ENCODE results near the gene LAYN. TPM values are rescaled to one million over a fixed set of nuclear protein-coding genes. Genes with fewer than 3 reads are reported as not detected.

The LAYN gene
- total and polyA plus RNA-seq, 9 of the 15 experiments (the other 6 are each of a cell fraction or from before 2014, with no cell fraction given): not detected

DNA sequence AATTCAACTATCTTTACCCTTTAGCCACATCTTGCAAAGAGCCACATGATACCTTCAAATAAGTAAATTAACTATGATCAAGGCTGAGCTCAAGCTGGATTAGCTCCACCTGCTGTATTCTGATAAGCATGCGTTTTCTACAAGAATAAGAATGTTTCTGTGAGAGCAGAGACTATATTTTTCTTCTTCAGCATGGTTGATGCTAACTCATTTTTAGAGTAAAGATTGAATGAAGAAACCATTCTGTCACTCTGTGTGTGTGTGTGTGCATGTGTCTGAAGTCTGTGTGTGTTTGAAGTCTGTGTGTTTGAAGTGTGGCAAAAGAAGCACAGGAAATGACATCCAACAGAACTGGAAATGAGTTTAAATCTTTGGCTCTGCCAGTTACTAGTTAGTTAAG lies 12.0 kb upstream of the LAYN start:
- TF ChIP-seq SMAD2 (IDR thresholded peaks at IDR 0.05; ENCODE audit: low read depth, low read length): no peak
- no peak for TF ChIP-seq TAF7 (tag; IDR thresholded peaks at IDR 0.05)
- TF ChIP-seq, protein P1, sequence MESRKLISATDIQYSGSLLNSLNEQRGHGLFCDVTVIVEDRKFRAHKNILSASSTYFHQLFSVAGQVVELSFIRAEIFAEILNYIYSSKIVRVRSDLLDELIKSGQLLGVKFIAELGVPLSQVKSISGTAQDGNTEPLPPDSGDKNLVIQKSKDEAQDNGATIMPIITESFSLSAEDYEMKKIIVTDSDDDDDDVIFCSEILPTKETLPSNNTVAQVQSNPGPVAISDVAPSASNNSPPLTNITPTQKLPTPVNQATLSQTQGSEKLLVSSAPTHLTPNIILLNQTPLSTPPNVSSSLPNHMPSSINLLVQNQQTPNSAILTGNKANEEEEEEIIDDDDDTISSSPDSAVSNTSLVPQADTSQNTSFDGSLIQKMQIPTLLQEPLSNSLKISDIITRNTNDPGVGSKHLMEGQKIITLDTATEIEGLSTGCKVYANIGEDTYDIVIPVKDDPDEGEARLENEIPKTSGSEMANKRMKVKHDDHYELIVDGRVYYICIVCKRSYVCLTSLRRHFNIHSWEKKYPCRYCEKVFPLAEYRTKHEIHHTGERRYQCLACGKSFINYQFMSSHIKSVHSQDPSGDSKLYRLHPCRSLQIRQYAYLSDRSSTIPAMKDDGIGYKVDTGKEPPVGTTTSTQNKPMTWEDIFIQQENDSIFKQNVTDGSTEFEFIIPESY (CRISPR knock-in tag; IDR thresholded peaks at IDR 0.05): no peak
- no peak for TF ChIP-seq MTA2 (IDR thresholded peaks at IDR 0.05; ENCODE audit: low read depth)
- no peak for TF ChIP-seq ZNF165 (CRISPR knock-in tag; IDR thresholded peaks at IDR 0.05; ENCODE audit: borderline replicate concordance)
- no peak for TF ChIP-seq ZNF217 (CRISPR knock-in tag; IDR thresholded peaks at IDR 0.05)
- no peak for TF ChIP-seq EWSR1 (IDR thresholded peaks at IDR 0.05; ENCODE audit: borderline replicate concordance, low read depth, partially characterized antibody)
- TF ChIP-seq GATA2 (CRISPR knock-in tag; IDR thresholded peaks at IDR 0.05): no peak
- no peak for TF ChIP-seq ZNF778 (CRISPR knock-in tag; IDR thresholded peaks at IDR 0.05)
- TF ChIP-seq, protein P2, sequence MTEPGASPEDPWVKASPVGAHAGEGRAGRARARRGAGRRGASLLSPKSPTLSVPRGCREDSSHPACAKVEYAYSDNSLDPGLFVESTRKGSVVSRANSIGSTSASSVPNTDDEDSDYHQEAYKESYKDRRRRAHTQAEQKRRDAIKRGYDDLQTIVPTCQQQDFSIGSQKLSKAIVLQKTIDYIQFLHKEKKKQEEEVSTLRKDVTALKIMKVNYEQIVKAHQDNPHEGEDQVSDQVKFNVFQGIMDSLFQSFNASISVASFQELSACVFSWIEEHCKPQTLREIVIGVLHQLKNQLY (CRISPR knock-in tag; conservative IDR thresholded peaks at IDR 0.05): no peak
- TF ChIP-seq SMAD3 (CRISPR knock-in tag; conservative IDR thresholded peaks at IDR 0.05): no peak
- TF ChIP-seq, protein P3, sequence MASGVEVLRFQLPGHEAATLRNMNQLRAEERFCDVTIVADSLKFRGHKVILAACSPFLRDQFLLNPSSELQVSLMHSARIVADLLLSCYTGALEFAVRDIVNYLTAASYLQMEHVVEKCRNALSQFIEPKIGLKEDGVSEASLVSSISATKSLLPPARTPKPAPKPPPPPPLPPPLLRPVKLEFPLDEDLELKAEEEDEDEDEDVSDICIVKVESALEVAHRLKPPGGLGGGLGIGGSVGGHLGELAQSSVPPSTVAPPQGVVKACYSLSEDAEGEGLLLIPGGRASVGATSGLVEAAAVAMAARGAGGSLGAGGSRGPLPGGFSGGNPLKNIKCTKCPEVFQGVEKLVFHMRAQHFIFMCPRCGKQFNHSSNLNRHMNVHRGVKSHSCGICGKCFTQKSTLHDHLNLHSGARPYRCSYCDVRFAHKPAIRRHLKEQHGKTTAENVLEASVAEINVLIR (CRISPR knock-in tag; IDR thresholded peaks at IDR 0.05): no peak
- no peak for TF ChIP-seq ARID2 (IDR thresholded peaks at IDR 0.05)
- TF ChIP-seq CHD4 (IDR thresholded peaks at IDR 0.05; ENCODE audit: insufficient read depth, insufficient replicate concordance, low read depth, low read length, poor library complexity, severe bottlenecking): no peak
- TF ChIP-seq RBM34 (IDR thresholded peaks at IDR 0.05; ENCODE audit: borderline replicate concordance, insufficient read depth, low read length): no peak
- BruUV-seq (replicated peaks): no TSS peak
- H3K9me3 ChIP-seq (replicated peaks; ENCODE audit: control insufficient read depth, insufficient read depth, low read depth, low read length): no peaks in the 10 kb centered on the region
- peaks cover 4 to 13% of the 10 kb centered on the region in 2 experiments; a peak in 3 of 5 replicates for H3K27me3 ChIP-seq (ENCODE audit: control insufficient read depth in 2 of 2, insufficient read depth in 2 of 2, low read length in 2 of 2)
- H3K4me1 ChIP-seq (replicated peaks in 1 of 2; ENCODE audit: control insufficient read depth in 2 of 2, insufficient read depth in 2 of 2, low read length in 2 of 2): no peaks in the 10 kb centered on the region
- ChIA-PET CTCF (ENCODE audit: low intra/inter-chr PET ratio) (no interaction called here), POLR2A (no interaction called here)
- ATAC-seq (no peak), FAIRE-seq (no peak), DNase-seq (ENCODE audit: extremely low read depth in 1 of 4, low spot score in 3 of 4) (no peak)
- no peaks in the 10 kb centered on the region for H4K20me1 ChIP-seq (replicated peaks; ENCODE audit: control insufficient read depth, insufficient read depth, low read length)
- no peaks in the 10 kb centered on the region for H3K36me3 ChIP-seq (ENCODE audit: control insufficient read depth, insufficient read depth, low read length)
- H3K79me2 ChIP-seq (ENCODE audit: control insufficient read depth, insufficient read depth, low read length): no peaks in the 10 kb centered on the region
- H3K9ac ChIP-seq (ENCODE audit: insufficient read depth in 1 of 2, low read depth in 2 of 2, low read length in 2 of 2): no peak overlapping the region
- no peak overlapping the region for H2AFZ ChIP-seq (ENCODE audit: low read depth, low read length)
- 0% methylated on average over 1 of the region's 1 CpG for WGBS (ENCODE audit: insufficient coverage, low coverage, missing lambda C conversion rate)
- H3K4me3 ChIP-seq: no peak overlapping the region
- intact Hi-C loops (cut with micrococcal nuclease): no loop called here
- no peaks in the 10 kb centered on the region for H3K9me1 ChIP-seq (ENCODE audit: control insufficient read depth, insufficient read depth, low read length)
- in situ Hi-C loops (cut with MboI): no loop called here
- H3K27ac ChIP-seq (ENCODE audit: extremely low read depth, low read depth, low read length): no peak overlapping the region
- H3K4me2 ChIP-seq (ENCODE audit: insufficient read depth, low read length): no peak overlapping the region

Measured in K562 (cell line).